ENCODE data around the gene SPRR1B. TPM values are rescaled to one million over a fixed set of nuclear protein-coding genes. Genes with fewer than 3 reads are reported as not detected.

SPRR1B gene, protein sequence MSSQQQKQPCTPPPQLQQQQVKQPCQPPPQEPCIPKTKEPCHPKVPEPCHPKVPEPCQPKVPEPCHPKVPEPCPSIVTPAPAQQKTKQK
- total RNA-seq = 100 to 1,000 TPM in 3 of 4 donors, 1 to 10 TPM in 1; 1.8 to 247 (median 172) TPM

GRCh38 chr1:153030895-153031294 is at the start of gene SPRR1B:
SPRR1B (plus strand) TSS chr1:153031203; CDS start chr1:153032346, 1,143 bp downstream.
- no peak within 1 kb of the TSS for H3K4me3 ChIP-seq
- H3K27me3 ChIP-seq = no peaks in the 10 kb centered on the region
- no peaks in the 10 kb centered on the region for H3K4me1 ChIP-seq
- no peaks in the 10 kb centered on the region for H3K36me3 ChIP-seq
- no peak within 1 kb of the TSS for H3K27ac ChIP-seq
- TF ChIP-seq POLR2A (IDR thresholded peaks at IDR 0.05) (no peak), EP300 (IDR thresholded peaks at IDR 0.05) (no peak), POLR2AphosphoS5 (IDR thresholded peaks at IDR 0.05) (no peak)
- TF ChIP-seq, protein P1, sequence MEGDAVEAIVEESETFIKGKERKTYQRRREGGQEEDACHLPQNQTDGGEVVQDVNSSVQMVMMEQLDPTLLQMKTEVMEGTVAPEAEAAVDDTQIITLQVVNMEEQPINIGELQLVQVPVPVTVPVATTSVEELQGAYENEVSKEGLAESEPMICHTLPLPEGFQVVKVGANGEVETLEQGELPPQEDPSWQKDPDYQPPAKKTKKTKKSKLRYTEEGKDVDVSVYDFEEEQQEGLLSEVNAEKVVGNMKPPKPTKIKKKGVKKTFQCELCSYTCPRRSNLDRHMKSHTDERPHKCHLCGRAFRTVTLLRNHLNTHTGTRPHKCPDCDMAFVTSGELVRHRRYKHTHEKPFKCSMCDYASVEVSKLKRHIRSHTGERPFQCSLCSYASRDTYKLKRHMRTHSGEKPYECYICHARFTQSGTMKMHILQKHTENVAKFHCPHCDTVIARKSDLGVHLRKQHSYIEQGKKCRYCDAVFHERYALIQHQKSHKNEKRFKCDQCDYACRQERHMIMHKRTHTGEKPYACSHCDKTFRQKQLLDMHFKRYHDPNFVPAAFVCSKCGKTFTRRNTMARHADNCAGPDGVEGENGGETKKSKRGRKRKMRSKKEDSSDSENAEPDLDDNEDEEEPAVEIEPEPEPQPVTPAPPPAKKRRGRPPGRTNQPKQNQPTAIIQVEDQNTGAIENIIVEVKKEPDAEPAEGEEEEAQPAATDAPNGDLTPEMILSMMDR (IDR thresholded peaks at IDR 0.05) = no peak
- no peak for DNase-seq (ENCODE audit: low spot score in 2 of 2)
- no peaks in the 10 kb centered on the region for H3K9me3 ChIP-seq

DNA sequence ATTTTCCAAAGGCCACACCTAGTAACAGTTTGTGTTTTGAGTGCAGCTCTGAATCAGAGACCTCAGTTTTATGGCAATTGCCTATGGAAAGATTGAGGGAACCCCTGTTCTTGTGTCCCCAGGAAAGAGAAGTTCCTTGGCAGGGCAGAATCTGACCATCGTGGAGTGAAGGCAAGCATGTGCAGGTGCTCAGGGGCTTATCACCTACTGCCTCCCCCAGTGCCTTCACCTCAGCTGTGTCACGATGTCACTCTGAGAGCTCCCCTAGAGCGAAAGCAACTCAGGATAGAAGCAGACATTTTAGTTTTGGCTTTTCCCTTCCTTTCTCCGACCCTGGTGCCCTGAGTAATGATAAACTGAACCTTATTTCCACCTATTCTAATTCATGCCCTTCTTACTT is 48.9 kb upstream of the SPRR1B start:
- no peak for DNase-seq (ENCODE audit: low spot score in 2 of 2)
- Histone ChIP-seq H3K36me3 (no peaks in the 10 kb centered on the region), H3K27ac (peak overlapping the region; percentile 51), H3K9me3 (no peaks in the 10 kb centered on the region), H3K4me3 (no peak overlapping the region), H3K27me3 (peaks cover 4% of the 10 kb centered on the region), H3K4me1 (peaks cover 10% of the 10 kb centered on the region)
- WGBS = 89% methylated on average over 4 of the region's 4 CpGs
- TF ChIP-seq EP300 (IDR thresholded peaks at IDR 0.05) (no peak), POLR2A (IDR thresholded peaks at IDR 0.05) (no peak), POLR2AphosphoS5 (IDR thresholded peaks at IDR 0.05) (no peak)
- TF ChIP-seq, protein P1 (IDR thresholded peaks at IDR 0.05) = no peak

GRCh38 chr1:152983234-152983633 is 47.8 kb upstream of the SPRR1B start:
- no peak for DNase-seq (ENCODE audit: low spot score in 2 of 2)
- no peaks in the 10 kb centered on the region for H3K36me3 ChIP-seq
- H3K27me3 ChIP-seq = peaks cover 4% of the 10 kb centered on the region
- TF ChIP-seq, protein P1 (IDR thresholded peaks at IDR 0.05) = no peak
- TF ChIP-seq POLR2A (IDR thresholded peaks at IDR 0.05) (no peak), EP300 (IDR thresholded peaks at IDR 0.05) (no peak), POLR2AphosphoS5 (IDR thresholded peaks at IDR 0.05) (no peak)
- H3K4me3 ChIP-seq = no peak overlapping the region
- H3K4me1 ChIP-seq = peaks cover 10% of the 10 kb centered on the region
- H3K27ac ChIP-seq = no peak overlapping the region
- H3K9me3 ChIP-seq = no peaks in the 10 kb centered on the region

GRCh38 chr1:152983743-152984142 is 47.3 kb upstream of the SPRR1B start, which contains the start of gene SPRR1A:
SPRR1A (plus strand) TSS chr1:152984081; CDS start chr1:152985231, 1,150 bp downstream.
- no peak within 1 kb of the TSS for H3K4me3 ChIP-seq
- no peaks in the 10 kb centered on the region for H3K36me3 ChIP-seq
- no peaks in the 10 kb centered on the region for H3K9me3 ChIP-seq
- TF ChIP-seq EP300 (IDR thresholded peaks at IDR 0.05) (no peak), POLR2A (IDR thresholded peaks at IDR 0.05) (no peak), POLR2AphosphoS5 (IDR thresholded peaks at IDR 0.05) (no peak)
- TF ChIP-seq, protein P1 (IDR thresholded peaks at IDR 0.05) = no peak
- H3K27me3 ChIP-seq = peaks cover 4% of the 10 kb centered on the region
- 59% methylated on average over 3 of the region's 3 CpGs for WGBS
- H3K4me1 ChIP-seq = peaks cover 10% of the 10 kb centered on the region
- no peak within 1 kb of the TSS for H3K27ac ChIP-seq
- no peak for DNase-seq (ENCODE audit: low spot score in 2 of 2)

GRCh38 chr1:152986578-152986977 is 44.4 kb upstream of the SPRR1B start:
- Histone ChIP-seq H3K9me3 (no peaks in the 10 kb centered on the region), H3K4me3 (no peak overlapping the region), H3K4me1 (peaks cover 10% of the 10 kb centered on the region), H3K27me3 (no peaks in the 10 kb centered on the region), H3K27ac (no peak overlapping the region), H3K36me3 (no peaks in the 10 kb centered on the region)
- WGBS = 70% methylated on average over 2 of the region's 2 CpGs
- TF ChIP-seq, protein P1 (IDR thresholded peaks at IDR 0.05) = no peak
- TF ChIP-seq POLR2A (IDR thresholded peaks at IDR 0.05) = no peak
- no peak for TF ChIP-seq POLR2AphosphoS5 (IDR thresholded peaks at IDR 0.05)
- no peak for TF ChIP-seq EP300 (IDR thresholded peaks at IDR 0.05)
- DNase-seq (ENCODE audit: low spot score in 2 of 2) = no peak

All from suprapubic skin (tissue), 4 donors.